ENCODE measurements around the gene STX1A.

The STX1A gene

GRCh38 chr7:73718905-73719805, at the start of gene STX1A:
Gene STX1A, minus strand, starts transcription at chr7:73719669. Its CDS starts 38 bp downstream, at chr7:73719631.
- peak; percentile 39 to 49 for ATAC-seq

- no peak for ATAC-seq
Observed at GRCh38 chr7:73768641-73769480, 49.4 kb upstream of the STX1A start.

GRCh38 chr7:73766556-73767229, 47.2 kb upstream of the STX1A start:
- no peak for ATAC-seq

- no peak for ATAC-seq
Observed at GRCh38 chr7:73762659-73762999, 43.2 kb upstream of the STX1A start.

GRCh38 chr7:73761854-73762658, 42.6 kb upstream of the STX1A start:
- no peak for ATAC-seq

- ATAC-seq = no peak
Observed at GRCh38 chr7:73758581-73759138, 39.2 kb upstream of the STX1A start.

- no peak for ATAC-seq
Observed at GRCh38 chr7:73749931-73750776, 30.7 kb upstream of the STX1A start.

GRCh38 chr7:73746378-73746777, 26.9 kb upstream of the STX1A start:
- no peak for ATAC-seq

- ATAC-seq = no peak
Observed at GRCh38 chr7:73742753-73743641, 23.5 kb upstream of the STX1A start.

- ATAC-seq = no peak
Observed at GRCh38 chr7:73742338-73742752, 22.9 kb upstream of the STX1A start.

GRCh38 chr7:73741600-73741999, 22.1 kb upstream of the STX1A start:
- no peak for ATAC-seq

GRCh38 chr7:73740771-73741170, 21.3 kb upstream of the STX1A start:
- no peak for ATAC-seq

GRCh38 chr7:73740212-73740611, 20.7 kb upstream of the STX1A start:
- no peak for ATAC-seq

GRCh38 chr7:73739387-73739767, 19.9 kb upstream of the STX1A start:
- ATAC-seq = no peak

GRCh38 chr7:73738612-73739386, 19.3 kb upstream of the STX1A start, which contains the start of gene ABHD11:
Gene ABHD11, minus strand, starts transcription at chr7:73738802. Its CDS starts 32 bp downstream, at chr7:73738770.
- peak; percentile 91 to 92 for ATAC-seq

GRCh38 chr7:73738220-73738611, 18.7 kb upstream of the STX1A start:
- no peak for ATAC-seq

GRCh38 chr7:73737491-73738219, 18.2 kb upstream of the STX1A start:
- no peak for ATAC-seq

GRCh38 chr7:73736885-73737284, 17.4 kb upstream of the STX1A start:
- no peak for ATAC-seq

Measured in activated CD4-positive, CD25-positive, alpha-beta regulatory T cell treated with anti-CD3 and anti-CD28 coated beads, Interleukin-2, amount 50 U/mL, for 24 hours (primary cell).